HG03097 (cell line): ENCODE measurements around the gene TJP2.
"Not testable (repeated sequence)": the region's sequence is repeated elsewhere in the genome, so short reads cannot be mapped to it uniquely, and the experiment has no call there.

ENCODE experiments used
- ATAC-seq: cut with Tn5 transposase; IDR thresholded peaks from one replicate; pipeline ENCODE4 v1.9.1; 2021; ENCODE audit not compliant: unreplicated experiment, low FRiP score

TJP2 gene

GRCh38 chr9:69157751-69158466, 16.2 kb upstream of the TJP2 start:
- ATAC-seq, result no peak

GRCh38 chr9:69158471-69158870, 15.6 kb upstream of the TJP2 start:
- ATAC-seq, result no peak

GRCh38 chr9:69164573-69164972, 9.5 kb upstream of the TJP2 start:
- ATAC-seq, result not testable (repeated sequence)

GRCh38 chr9:69165581-69165980, 8.5 kb upstream of the TJP2 start:
- ATAC-seq, result no peak

- ATAC-seq, result no peak
Measured at GRCh38 chr9:69168709-69169217, 5.3 kb upstream of the TJP2 start.

- ATAC-seq, result no peak
Measured at GRCh38 chr9:69170231-69170630, 3.8 kb upstream of the TJP2 start.

GRCh38 chr9:69171049-69171448, 3.0 kb upstream of the TJP2 start:
- no peak for ATAC-seq

- no peak for ATAC-seq
Measured at GRCh38 chr9:69171517-69171916, 2.6 kb upstream of the TJP2 start.

- ATAC-seq, result no peak
Measured at GRCh38 chr9:69172895-69173294, 1.2 kb upstream of the TJP2 start.

- no peak for ATAC-seq
Measured at GRCh38 chr9:69173497-69173890, 583 bp upstream of the TJP2 start.

GRCh38 chr9:69174616-69175463, 763 bp downstream of the TJP2 start:
- peak; percentile 60 for ATAC-seq

GRCh38 chr9:69175486-69175885, 1.4 kb downstream of the TJP2 start:
- ATAC-seq, result no peak

GRCh38 chr9:69176471-69177171, 2.5 kb downstream of the TJP2 start:
- no peak for ATAC-seq

GRCh38 chr9:69178583-69179011, 4.5 kb downstream of the TJP2 start:
- no peak for ATAC-seq

GRCh38 chr9:69179037-69179436, 5.0 kb downstream of the TJP2 start:
- ATAC-seq, result no peak

GRCh38 chr9:69180200-69180599, 6.1 kb downstream of the TJP2 start:
- ATAC-seq, result no peak

GRCh38 chr9:69180670-69181069, 6.6 kb downstream of the TJP2 start:
- ATAC-seq, result no peak

- ATAC-seq, result no peak
Measured at GRCh38 chr9:69181908-69182353, 7.9 kb downstream of the TJP2 start.

GRCh38 chr9:69184266-69184665, 10.2 kb downstream of the TJP2 start:
- no peak for ATAC-seq

GRCh38 chr9:69186841-69187611, 12.9 kb downstream of the TJP2 start:
- no peak for ATAC-seq
